ENCODE measurements around the gene SLC23A2. TPM values are rescaled to one million over a fixed set of nuclear protein-coding genes. Genes with fewer than 3 reads are reported as not detected.

Gene SLC23A2
- total RNA-seq, 1 experiment from 2014 or later: 16.3 TPM

DNA sequence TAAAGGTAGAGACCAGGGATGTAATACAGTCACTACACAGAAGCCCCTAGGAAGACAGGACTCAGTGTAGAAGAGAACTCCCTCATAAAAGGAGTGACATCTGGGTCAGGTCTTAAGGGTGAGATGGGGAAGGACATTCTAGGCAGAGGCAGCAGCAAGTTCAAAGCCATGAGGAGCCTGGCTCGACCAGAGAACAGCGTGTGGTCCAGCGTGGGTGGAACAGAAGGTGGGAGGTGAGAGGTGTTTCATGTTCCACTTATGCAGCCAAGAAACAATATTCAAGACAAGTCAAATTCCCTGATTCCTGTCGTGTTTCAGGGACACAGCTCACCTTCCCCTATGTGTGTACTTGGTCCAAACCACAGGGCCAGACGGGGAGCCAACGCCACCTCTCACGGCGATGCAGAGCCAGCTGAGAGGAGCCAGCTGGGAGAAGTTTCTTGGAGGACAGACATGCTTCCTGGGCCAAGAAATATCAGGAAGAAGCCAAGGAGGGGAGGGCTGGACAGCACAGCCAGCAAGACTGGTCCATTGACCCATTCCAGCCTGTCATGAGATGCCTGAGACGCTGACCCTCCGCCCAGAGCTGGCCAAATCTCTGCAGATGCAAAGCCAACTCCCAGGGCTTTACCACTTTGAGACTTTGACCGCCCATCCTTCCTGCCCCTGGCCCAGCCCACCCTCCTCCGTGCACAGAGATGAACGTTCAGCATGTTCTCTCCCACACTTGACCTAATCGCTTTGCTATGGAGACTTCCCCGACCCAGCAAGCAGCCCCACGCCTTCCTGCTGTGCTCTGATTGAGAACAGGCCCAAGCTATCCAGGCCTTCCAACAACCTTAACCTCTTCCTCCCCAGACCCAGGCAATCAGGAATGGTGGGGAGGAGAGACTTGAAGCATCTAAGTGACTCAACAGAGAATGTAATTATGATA lies 165.8 kb downstream of the SLC23A2 start:
- TF ChIP-seq SRF (IDR thresholded peaks at IDR 0.05; ENCODE audit: low read depth): no peak
- TF ChIP-seq TCF7L2 (IDR thresholded peaks at IDR 0.05; ENCODE audit: borderline replicate concordance, extremely low read depth, insufficient read depth, insufficient read length): no peak
- no peak for TF ChIP-seq POLR2AphosphoS5 (IDR thresholded peaks at IDR 0.05; ENCODE audit: low read depth, low read length)
- TF ChIP-seq, protein P1, sequence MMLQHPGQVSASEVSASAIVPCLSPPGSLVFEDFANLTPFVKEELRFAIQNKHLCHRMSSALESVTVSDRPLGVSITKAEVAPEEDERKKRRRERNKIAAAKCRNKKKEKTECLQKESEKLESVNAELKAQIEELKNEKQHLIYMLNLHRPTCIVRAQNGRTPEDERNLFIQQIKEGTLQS (IDR thresholded peaks at IDR 0.05): no peak
- TF ChIP-seq FOSL1 (IDR thresholded peaks at IDR 0.05; ENCODE audit: low read depth): no peak
- TF ChIP-seq, protein P2, sequence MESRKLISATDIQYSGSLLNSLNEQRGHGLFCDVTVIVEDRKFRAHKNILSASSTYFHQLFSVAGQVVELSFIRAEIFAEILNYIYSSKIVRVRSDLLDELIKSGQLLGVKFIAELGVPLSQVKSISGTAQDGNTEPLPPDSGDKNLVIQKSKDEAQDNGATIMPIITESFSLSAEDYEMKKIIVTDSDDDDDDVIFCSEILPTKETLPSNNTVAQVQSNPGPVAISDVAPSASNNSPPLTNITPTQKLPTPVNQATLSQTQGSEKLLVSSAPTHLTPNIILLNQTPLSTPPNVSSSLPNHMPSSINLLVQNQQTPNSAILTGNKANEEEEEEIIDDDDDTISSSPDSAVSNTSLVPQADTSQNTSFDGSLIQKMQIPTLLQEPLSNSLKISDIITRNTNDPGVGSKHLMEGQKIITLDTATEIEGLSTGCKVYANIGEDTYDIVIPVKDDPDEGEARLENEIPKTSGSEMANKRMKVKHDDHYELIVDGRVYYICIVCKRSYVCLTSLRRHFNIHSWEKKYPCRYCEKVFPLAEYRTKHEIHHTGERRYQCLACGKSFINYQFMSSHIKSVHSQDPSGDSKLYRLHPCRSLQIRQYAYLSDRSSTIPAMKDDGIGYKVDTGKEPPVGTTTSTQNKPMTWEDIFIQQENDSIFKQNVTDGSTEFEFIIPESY (IDR thresholded peaks at IDR 0.05; ENCODE audit: extremely low read depth, insufficient replicate concordance, low read length): no peak
- TF ChIP-seq YY1 (IDR thresholded peaks at IDR 0.05; ENCODE audit: extremely low read depth, insufficient replicate concordance, low read depth, low read length): no peak
- TF ChIP-seq SP1 (IDR thresholded peaks at IDR 0.05; ENCODE audit: low read depth): no peak
- TF ChIP-seq CBX3 (IDR thresholded peaks at IDR 0.05; ENCODE audit: low read depth): no peak
- TF ChIP-seq POLR2A (IDR thresholded peaks at IDR 0.05; ENCODE audit: borderline replicate concordance, extremely low read depth, insufficient read depth, insufficient read length): no peak
- TF ChIP-seq RAD21 (IDR thresholded peaks at IDR 0.05; ENCODE audit: low read depth): no peak
- TF ChIP-seq ZNF274 (IDR thresholded peaks at IDR 0.05; ENCODE audit: low read depth, low read length): no peak
- TF ChIP-seq SIN3A (IDR thresholded peaks at IDR 0.05; ENCODE audit: low read depth): no peak
- Histone ChIP-seq H2AFZ (ENCODE audit: low read depth, low read length, poor library complexity, severe bottlenecking) (no peak overlapping the region), H3K4me2 (ENCODE audit: low read length) (no peak overlapping the region), H3K9me2 (ENCODE audit: insufficient read depth) (no peaks in the 10 kb centered on the region), H3K79me2 (ENCODE audit: insufficient read depth, low read length) (no peaks in the 10 kb centered on the region), H4K20me1 (ENCODE audit: insufficient read depth) (no peaks in the 10 kb centered on the region), H3K4me3 (replicated peaks in 1 of 2; ENCODE audit: low read depth in 1 of 2, low read length in 2 of 2) (no peak overlapping the region), H3K27ac (ENCODE audit: low read depth, low read length) (no peak overlapping the region), H3K4me1 (ENCODE audit: control insufficient read depth in 1 of 2, insufficient read depth in 2 of 2, low read length in 2 of 2) (no peaks in the 10 kb centered on the region), H3K36me3 (ENCODE audit: control insufficient read depth in 1 of 2, insufficient read depth in 2 of 2, low read length in 2 of 2) (no peaks in the 10 kb centered on the region), H3K9ac (ENCODE audit: low read length) (no peak overlapping the region), H3K27me3 (ENCODE audit: insufficient read depth, low read length) (peaks cover 5% of the 10 kb centered on the region; the same call in 1 of the 2 replicates), H3K9me3 (ENCODE audit: control insufficient read depth in 1 of 2, insufficient read depth in 1 of 2, low read depth in 1 of 2, low read length in 2 of 2) (no peaks in the 10 kb centered on the region)
- BruUV-seq (replicated peaks): no TSS peak
- ATAC-seq (no peak), DNase-seq (ENCODE audit: low read depth, low spot score) (no peak)
- RAD21 ChIA-PET (ENCODE audit: low non-redundant PET in 1 of 2, low total read pairs in 2 of 2, uncharacterized antibody in 2 of 2, unreplicated experiment in 2 of 2): no interaction called here
- CTCF ChIA-PET: no interaction called here
- intact Hi-C loops (cut with micrococcal nuclease): no loop called here
- POLR2A ChIA-PET: no interaction called here
